Stimulated activated naive CD8-positive, alpha-beta T cell treated with anti-CD3 and anti-CD28 coated beads, Interleukin-15, Interleukin-2, amounts not matched to agents 100 U/mL and 50 U/mL, for 24 hours (primary cell): Measurements from ENCODE around the gene KDELR3.
A peak's percentile ranks its signal among the peaks of the same experiment; 100 is the strongest.

Experiments used
- ATAC-seq: fragments of 150-1000 bp; cut with Tn5 transposase; one replicate; pipeline ENCODE4 v1.10.0; 2021
- DNase-seq: peaks from one replicate; pipeline ENCODE4 v3.0.0; 2021

Gene KDELR3

DNA sequence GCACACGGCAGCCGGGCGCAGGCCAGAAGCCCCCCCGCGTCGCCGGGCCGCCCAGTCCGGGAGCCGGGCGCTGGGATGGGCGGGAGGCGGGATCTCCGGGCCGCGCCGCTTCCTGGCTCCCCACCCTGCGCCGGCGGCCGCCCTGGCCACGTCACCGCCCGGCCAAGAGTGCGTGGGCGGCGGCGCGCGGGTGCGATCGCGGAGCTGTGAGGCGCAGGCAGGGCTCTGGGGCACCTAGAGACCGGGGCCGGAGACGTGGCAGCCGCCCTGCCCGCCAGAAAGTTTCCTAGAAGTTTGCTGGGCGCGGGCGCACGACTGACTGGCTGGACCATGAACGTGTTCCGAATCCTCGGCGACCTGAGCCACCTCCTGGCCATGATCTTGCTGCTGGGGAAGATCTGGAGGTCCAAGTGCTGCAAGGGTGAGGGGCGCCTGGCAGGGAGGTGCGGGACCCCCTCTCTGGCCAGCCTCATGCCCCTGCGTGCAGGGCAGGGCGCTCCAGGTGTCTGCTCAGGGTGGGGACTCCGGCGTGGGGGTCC is at the start of gene KDELR3:
Gene KDELR3 (plus strand): TSS at position 193 of the 539 bp plus-strand sequence. CDS start 138 bp downstream, at position 331.
- DNase-seq (peak; percentile 79), ATAC-seq (peak; percentile 93)

DNA sequence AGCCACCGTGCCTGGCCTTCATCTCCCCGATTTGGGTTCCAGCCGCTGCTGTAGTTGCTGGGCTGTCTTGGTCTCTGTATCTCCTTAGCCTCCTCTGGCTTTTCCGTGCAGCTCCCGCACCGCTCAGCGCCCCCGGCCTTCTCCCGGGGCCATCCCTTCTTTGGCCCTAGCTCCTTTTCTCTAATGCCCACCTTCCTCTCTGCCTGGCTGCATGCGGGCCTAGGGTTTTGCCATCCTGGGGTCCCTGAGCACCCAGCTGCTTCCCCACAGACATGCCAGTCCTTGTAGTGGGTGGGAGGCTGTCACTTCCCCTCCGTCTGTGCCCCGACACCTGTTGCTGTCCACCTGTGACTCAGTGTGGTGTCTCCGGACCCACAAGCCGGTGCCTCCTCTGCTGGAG is 49.3 kb upstream of the KDELR3 start:
- ATAC-seq (no peak), DNase-seq (no peak)

DNA sequence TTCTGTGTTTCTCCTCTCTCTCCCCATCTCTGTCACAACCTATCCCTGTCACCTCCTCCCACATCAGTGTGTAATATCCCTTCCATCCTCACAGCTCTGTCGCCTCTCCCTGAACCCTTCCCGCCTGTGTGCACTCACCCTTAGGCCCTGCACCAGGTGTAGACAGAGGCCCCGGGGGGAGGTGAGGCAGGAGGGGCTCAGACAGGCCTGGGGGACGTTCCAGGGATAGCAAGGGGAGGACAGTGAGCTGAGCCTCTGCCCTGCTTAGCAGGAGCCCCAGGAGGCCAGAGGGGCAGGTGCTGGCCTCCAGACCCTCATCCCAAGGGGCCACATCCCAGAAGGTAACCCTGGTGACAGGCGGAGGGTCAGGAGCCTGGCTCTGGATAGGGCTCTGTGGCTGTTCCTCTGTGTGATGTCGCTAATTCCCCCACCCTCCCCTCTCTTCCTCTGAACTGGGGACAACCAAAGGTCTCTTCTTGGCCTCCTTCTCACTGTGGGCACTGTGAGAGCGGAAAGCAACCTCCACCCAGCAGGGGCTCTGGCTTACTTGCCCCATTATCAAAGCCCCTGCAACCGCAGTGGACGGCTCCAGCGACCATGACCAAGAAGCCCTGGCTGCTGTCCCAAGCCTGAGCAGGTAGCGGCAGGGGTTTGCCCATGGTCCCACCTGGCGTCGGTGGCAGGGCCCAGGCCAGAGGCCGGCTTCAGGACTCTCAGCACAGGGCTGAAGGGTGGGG is 48.6 kb upstream of the KDELR3 start:
- ATAC-seq: no peak

DNA sequence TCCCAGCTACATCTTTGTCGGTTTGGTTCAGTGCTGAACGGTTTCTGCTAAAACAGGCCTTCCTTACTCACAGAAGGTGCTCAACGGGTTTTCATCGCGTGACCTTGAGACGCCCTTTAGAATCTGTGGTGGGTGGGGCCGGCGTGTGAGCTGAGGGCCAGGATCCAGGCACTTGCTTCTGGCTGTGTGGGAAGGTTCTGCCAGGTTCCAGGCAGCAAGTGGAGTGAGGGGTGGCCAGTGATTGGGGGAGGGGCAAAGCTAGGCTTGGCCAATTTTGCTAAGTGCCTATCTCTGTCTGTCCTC is 48.1 kb upstream of the KDELR3 start:
- DNase-seq: no peak
- no peak for ATAC-seq

More for the DNA sequence above, 48.6 kb upstream of the KDELR3 start:
- no peak for DNase-seq

DNA sequence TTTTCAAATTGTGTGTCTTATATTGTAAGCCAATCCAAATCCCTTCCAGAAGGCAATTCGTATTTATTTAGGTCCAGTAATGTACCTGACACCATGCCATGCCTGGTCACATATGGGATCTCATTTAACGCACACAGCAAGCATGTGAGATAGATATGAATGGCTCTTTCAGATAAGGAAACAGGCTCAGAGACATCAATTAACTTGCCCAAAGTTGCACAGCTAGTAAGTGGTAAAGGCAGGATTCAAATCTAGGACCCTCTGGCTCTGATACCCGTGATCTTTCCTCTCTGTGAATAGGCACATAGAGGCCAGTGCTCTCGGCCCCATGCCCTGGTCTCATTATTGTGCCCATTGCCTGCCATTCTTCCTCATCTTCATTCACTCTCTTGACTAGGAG is 47.2 kb upstream of the KDELR3 start:
- DNase-seq (no peak), ATAC-seq (no peak)

DNA sequence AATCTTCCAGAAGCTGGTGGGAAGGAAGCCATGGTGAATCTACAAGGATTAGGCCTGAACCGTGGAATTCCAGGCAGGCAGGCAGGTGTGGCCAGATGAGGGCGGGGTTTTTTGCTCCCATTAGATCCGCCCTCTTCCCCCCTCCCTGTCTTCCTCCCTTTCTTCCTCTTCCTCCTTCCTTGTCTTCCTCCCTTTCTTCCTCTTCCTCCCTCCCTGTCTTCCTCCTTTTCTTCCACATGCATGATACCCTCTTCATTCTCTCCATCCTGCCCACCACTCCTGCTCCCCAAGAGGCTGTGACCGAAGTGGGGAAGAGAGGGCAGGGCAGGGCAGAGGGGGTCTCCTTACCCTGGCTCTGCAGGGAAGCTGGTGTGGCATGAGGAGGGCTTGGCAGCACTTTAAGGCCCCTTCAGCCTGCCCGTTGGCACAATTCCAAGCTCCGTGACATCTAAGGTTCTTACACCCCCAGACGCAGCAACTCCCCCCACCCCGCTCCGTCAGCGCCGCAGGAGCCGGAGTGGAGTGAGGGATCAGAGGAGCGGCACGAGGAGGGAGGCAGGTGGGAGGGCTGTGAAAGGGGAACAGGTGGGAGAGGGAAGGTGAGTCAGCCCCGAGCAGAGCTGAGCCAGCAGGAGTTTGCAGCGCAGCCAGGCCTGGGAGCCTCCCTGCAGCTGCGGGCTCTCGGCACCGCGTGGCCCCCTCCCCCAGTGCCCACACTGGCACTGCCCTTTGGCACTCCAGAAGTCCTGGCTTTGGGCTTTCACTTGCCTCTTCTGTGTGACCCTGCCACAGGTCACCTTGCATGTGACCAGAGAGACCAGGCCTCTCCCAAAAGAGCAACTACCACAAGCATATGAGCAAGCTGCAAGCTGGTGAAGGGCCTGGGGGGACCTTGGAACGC is 45.0 kb upstream of the KDELR3 start:
- no peak for DNase-seq
- no peak for ATAC-seq

DNA sequence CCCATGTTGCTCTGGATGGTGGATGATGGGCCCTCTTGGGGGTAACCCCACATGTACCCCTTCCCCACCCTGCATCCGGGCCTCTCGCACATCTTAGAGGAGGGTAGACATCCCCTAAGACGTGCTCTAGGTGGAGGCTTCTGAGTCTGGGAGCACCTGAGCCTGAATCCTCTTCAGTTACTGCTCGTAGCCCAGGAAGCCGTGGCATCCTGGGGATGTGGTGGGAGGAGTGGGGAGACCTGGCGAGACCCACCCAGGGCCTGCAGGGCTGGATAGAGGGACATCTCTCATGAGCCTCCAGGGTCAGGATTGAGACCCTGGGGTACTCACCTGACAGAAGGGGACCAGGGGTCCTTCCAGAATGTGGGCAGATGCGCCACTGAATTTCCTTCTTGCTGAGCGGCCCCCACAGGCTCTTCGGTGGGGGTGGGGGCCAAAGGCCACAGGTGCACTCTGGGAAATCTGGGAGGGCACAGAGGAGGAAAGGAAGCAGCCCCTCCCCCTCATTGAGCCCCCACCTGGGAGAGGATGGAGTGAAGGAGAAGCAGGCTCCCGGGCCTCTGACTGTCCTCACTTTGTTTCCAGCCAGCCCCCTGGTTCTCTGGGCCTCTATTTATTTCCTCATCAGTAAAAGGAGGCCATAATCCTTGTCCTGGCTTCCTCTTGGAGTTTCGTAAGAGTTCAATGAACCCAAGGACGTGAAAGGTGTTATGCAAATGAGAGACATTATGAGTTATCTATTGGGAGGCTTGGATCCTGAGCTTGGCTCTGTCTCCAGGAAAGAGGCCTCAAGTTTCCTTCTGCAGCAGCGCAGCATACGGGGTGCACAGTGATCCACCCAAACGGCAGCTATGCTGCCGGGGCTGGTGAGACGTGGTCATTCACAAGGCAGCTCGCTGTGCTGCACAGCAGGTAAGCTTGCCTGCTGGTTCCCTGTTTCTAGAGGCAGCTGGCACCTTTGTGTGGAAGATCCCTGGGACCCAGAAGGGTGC is 44.1 kb upstream of the KDELR3 start:
- no peak for DNase-seq
- ATAC-seq: no peak

DNA sequence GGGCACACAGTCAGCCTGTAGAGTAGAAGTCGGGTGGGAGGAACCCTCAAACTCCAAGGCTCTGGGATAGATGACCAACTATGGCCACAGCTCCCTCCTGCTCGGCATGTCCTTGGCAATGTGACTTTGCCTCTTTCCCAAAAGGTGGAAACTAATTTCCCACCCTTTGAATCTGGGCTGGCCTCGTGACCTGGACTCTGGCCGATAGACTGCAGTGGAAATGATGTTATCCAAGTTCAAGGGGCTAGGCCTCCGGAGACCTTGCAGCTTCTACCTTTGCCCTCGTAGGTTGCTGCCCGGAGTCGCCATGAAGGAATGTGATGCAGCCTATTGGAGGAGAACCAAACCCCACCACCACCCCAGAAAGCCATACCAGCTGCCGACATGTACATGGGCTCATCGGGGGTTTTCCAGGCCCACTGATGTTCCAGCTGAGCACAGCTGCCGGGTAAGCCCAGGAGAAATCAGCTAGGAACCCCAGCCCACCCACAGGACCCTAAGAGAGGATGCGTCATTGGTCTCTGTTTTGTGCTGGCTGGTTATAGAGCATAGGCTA is 43.3 kb upstream of the KDELR3 start:
- ATAC-seq (no peak), DNase-seq (no peak)

DNA sequence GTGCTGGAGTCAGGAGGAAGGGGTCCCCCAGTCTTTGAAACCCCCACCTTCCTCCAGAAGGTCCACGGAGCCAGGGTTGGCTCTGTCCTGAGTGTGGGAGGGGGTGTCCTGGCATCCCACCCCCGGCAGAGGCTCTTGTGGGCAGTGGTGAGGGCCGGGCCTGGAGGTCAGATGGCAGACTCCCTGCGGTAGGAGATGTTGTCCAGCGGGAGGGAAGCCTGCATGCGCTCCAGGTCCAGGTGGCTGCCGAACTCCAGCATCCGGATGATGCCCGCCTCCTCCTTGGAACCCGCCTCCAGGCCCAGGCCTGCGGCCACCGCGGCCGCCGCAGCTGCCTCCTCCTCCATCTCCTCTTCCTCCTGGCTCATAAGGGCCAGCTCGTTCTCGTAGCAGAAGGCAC is 41.3 kb upstream of the KDELR3 start:
- DNase-seq (no peak), ATAC-seq (no peak)

DNA sequence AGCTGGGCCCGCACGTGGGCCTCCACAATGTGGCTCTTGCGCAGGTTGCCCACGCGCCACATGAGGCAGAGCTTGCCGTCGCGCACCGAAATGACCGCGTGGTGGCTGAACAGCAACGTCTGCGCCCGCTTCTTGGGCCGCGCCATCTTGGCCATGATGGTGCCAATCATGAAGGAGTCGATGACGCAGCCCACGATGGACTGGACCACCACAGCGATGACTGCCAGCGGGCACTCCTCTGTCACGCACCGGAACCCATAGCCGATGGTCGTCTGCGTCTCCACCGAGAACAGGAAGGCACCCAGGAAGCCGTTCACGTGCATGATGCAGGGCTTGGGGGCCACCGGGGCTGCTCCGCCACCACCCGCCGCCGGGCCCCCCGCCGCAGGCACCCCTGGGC is 40.4 kb upstream of the KDELR3 start:
- ATAC-seq (no peak), DNase-seq (no peak)

DNA sequence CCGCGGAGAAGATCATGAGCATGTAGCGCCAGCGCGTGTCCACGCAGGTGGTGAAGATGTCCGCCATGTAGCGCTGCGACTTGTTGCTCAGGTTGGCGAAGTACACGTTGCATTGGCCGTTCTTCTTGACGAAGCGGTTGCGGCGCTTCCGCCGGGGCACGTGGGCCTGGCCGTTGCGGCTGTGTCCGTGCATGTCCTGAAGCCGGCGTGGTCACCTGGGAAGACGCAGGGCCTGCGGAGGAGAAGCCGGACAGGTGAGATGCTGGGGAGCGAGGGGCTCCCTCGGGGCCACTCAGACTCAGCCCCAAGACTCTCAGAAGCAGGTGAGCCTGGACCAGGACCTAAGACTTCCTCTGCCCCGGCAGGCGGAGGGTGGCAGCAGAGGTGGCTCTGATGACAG is 40.0 kb upstream of the KDELR3 start:
- ATAC-seq (no peak), DNase-seq (no peak)

DNA sequence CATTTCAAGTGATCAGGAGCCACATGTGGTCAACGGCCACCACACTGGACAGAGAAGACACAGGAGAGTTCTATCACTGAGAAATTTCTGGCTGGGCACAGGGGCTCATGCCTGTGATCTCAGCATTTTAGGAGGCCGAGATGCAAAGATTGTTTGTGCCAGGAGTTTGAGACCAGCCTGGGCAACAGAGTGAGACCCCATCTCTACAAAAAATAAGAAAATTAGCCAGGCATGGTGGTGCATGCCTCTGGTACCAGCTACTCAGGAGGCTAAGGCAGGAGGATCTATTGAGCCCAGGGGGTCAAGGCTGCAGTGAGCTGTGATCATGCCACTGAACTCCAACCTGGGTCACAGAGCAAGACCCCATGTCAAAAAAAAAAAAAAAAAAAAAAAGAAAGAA is 39.2 kb upstream of the KDELR3 start:
- no peak for DNase-seq
- no peak for ATAC-seq

DNA sequence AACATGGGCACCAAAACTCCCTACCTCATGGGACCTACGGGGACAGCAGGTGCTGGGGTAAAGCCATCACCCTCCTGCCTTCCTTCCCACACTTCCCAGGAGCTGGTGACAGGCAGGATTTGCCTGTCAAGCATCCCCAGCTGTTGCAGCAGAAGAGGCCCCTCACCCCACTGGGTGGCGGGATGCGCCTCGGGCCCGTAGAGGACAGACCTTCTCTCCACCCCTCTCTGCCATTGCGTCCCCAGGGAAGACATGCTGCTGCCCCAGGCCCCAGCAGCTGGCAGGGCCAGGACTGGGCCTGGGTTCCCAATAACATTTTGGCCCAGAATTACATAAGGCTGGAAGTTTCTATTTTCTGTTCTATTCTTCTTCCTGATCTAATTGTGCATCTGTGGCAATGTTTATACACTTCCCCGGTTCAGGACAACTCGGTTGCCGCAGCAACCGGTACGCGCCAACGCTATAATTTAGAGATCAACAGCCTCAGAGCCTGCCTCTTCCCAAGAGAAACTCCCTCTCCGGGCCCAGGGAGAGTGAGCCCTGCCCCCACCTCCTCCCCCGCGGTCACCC is 38.3 kb upstream of the KDELR3 start:
- no peak for ATAC-seq
- no peak for DNase-seq

DNA sequence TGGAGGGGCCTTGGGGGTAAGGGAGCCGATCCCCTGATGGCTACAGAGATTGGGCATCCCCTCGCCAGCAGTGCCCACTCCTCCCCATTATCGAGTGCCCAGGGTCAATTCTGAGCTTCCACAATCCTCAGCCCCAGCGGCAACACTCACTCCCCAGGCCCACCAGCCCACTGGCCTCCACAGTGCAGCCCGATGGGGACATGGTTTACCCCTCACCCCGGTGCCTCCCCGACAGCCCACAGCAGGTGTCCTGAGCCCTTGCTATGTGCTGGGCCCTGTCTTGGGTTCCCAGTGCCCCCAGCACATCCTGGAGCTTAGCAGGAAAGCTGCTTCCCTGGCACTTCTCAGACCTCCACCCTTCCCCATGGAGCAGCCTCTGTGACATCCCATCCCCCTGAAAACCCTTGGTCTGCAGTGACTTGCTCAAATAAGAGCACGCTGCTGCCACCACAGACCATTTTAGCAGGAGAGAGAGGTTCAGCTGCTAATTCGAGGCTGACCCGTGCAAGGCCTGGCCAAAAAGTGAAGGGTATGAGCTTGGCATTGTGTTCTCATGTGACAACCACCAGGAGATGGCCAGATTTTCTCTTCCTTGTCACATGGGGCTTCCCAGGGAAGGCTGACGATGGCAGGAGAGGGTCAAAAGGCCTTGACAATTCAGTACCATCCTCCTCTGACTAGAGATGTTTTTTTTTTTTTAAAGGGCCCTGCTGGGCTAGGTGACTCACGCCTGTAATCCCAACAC is 36.5 kb upstream of the KDELR3 start:
- DNase-seq: no peak
- ATAC-seq: no peak

DNA sequence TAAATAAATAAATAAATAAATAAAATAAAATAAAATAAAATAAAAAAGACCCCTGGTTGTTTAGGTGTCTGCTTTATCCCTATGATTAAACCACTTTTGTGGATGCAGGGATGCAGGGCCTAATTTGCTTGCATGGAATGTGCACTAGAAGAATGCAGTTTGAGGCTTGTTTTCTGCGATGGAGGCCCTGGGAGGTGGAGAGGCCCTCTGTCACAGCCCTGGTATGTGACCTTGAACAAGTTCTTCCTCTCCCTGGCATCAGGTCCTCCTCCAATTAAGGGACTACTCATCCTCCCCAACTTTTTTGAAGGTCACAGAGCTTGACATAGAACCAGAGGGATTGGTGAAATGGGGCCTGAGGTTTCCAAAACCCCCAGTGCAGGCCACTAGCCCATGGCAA is 35.6 kb upstream of the KDELR3 start:
- DNase-seq (no peak), ATAC-seq (no peak)

DNA sequence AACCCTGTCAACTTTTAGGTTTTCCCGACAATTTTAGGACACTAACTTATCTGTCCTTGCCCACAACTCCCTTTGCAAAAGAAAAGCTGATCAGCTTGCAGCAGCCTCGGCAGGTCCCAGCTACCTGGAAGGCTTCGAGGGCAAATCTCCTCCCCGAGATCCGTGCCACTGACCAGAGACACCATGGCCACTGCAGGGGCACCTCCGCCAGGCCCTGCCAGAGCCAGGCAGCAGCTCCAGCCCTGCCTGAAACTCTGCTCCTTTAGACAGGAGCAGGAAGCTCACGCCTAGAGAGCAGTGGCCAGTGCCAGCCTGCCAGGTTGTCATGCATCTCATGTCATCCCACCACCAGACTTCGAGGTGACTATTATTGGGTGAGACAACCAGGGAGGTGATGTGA is 34.0 kb upstream of the KDELR3 start:
- ATAC-seq (no peak), DNase-seq (no peak)

DNA sequence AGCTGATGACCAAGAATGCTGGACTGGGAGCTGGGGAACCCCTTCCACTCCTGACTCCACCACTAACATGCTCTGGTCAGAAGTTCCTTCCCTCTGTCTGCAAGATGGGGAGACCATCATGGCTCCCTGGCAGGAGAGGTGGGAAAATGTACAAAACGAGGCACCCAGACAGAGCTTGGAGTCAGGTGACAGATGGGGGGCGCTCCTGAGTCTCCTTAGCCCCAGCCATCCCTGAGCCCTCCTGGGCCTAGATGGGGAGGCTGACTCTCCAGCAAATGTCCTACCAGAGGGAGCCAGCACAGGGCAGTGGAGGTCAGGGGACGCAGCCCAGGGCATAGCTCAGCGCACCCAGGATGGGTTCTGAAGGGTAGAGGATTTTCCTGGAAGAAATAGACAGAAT is 32.9 kb upstream of the KDELR3 start:
- DNase-seq (no peak), ATAC-seq (no peak)

DNA sequence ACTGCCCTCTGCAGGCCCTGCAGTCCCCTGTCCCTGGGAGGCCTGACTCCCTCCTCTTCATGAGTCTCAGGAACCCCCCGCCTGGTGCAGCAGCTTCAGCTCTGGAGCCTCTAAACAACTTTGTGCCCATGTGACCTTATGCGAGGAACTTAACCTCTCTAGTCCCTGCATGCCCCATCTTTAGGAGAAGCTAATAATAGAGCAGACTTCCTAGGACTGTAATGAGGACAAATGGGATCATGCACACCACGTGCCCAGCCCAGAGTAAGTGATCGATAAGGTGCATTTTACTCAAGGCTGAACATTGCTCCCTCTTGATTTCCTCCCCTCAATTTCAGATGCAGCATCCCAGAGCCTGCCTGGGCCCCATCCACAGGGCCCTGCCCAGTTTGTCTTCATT is 31.9 kb upstream of the KDELR3 start:
- DNase-seq: no peak
- no peak for ATAC-seq

DNA sequence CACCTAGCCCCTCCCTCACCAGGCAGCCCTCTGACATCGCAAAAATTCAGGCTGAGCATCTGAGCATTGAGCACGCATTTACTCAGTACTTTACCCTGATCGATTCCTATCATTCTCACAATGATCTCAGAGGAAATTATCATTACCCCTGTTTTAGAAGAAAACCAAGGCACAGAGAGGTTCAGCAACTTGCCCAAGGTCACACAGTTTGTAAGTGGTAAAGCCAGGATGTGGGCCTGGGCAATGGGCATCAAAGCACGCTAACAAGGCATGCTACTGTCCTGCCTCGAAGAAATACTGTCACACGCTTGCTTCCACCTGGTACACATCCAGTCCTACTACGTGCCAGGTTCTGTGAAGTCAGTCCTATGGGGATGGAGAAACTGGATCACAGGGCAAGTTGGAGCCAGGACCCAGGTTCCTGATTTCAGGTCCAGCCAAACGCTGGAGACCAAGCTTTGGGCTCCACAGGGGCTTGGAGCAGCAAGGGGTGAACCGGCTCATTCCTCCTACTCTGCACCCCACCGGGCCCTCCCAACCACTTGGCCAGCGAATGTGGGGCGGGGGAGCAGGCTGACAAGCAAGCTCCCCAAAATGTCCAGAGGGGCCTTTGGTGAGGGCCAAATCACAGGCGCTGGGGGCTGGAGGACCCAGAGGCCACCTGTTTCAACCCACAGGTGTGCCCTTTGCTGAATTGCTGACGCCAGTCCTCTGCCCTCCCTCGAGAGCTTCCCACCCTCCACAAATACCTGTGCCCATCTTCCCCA is 31.1 kb upstream of the KDELR3 start:
- DNase-seq (no peak), ATAC-seq (no peak)

DNA sequence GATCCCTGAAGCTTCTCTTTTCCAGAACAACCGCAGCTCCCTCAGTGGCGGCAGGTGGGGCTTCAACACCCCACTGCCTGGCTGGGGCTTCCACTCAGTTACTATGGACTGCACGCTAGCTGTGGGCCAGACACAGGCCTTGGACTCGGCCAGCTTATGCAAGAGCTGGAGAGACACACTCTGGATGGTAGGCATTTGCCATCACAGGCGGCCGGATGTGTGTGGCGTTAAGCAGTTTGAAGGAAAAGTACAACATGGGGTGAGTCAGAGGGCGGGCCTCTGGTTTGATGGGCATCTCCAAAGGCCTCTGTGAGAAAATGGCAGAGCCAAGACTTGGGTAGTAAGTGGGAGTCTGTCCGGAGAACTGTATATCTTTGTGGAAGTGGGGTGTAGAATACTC is 30.5 kb upstream of the KDELR3 start:
- ATAC-seq (no peak), DNase-seq (no peak)
